Cardiac fibroblast (primary cell): ENCODE results near the gene PHF14.
"Not testable (repeated sequence)": the region's sequence is repeated elsewhere in the genome, so short reads cannot be mapped to it uniquely, and the experiment has no call there.

Experiments used
- DNase-seq, 2 donors: peaks; one replicate each; pipeline versions ENCODE4 v3.0.0 to v3.0.0-alpha.2; 2010; ENCODE audit warnings: low read depth in 2 of 2
- H3K4me3 ChIP-seq, 2 donors: replicated peaks in 1 of 2; 1 replicate in 1 of 2; 2 replicates in 1 of 2; pipeline ENCODE4 v1.5.1; 2011; ENCODE audit warnings: low read depth in 2 of 2, low read length in 2 of 2, mild to moderate bottlenecking in 2 of 2, moderate library complexity in 1 of 2
- TF ChIP-seq, protein P1 (sequence below): IDR thresholded peaks from one replicate; pipeline ENCODE4 v1.5.1; 2011; ENCODE audit warnings: low read depth, mild to moderate bottlenecking, low read length, inconsistent platforms

Gene PHF14

DNA sequence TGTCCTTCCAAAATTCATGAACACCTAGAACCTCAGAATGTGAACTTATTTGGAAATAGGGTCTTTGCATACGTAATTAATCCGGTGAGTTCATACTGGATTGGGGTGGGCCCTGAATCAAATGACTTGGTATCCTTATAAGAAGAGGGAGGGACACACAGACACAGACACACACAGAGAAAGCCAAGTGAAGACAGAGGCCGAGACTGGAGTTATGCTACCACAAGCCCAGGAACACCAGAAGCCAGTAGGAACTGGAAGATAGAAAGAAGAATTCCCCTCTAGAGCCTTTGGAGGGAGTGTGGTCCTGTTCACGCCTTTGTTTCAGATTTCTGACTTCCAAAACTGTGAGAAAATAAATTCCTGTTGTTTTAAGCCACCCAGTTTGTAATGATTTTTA, 17.1 kb upstream of the PHF14 start:
- no peak for DNase-seq
- no peak overlapping the region for H3K4me3 ChIP-seq
- TF ChIP-seq, protein P1, sequence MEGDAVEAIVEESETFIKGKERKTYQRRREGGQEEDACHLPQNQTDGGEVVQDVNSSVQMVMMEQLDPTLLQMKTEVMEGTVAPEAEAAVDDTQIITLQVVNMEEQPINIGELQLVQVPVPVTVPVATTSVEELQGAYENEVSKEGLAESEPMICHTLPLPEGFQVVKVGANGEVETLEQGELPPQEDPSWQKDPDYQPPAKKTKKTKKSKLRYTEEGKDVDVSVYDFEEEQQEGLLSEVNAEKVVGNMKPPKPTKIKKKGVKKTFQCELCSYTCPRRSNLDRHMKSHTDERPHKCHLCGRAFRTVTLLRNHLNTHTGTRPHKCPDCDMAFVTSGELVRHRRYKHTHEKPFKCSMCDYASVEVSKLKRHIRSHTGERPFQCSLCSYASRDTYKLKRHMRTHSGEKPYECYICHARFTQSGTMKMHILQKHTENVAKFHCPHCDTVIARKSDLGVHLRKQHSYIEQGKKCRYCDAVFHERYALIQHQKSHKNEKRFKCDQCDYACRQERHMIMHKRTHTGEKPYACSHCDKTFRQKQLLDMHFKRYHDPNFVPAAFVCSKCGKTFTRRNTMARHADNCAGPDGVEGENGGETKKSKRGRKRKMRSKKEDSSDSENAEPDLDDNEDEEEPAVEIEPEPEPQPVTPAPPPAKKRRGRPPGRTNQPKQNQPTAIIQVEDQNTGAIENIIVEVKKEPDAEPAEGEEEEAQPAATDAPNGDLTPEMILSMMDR, result no peak

DNA sequence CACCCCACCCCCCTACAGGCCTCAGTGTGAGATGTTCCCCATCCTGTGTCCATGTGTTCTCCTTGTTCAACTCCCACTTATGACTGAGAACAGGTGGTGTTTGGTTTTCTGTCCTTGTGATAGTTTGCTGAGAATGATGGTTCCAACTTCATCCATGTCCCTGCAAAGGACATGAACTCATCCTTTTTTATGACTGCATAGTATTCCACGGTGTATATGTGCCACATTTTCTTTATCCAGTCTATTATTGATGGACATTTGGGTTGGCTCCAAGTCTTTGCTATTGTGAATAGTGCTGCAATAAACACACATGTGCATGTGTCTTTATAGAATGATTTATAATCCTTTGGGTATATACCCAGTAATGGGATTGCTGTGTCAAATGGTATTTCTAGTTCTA, 13.4 kb upstream of the PHF14 start:
- not testable (repeated sequence) for DNase-seq

DNA sequence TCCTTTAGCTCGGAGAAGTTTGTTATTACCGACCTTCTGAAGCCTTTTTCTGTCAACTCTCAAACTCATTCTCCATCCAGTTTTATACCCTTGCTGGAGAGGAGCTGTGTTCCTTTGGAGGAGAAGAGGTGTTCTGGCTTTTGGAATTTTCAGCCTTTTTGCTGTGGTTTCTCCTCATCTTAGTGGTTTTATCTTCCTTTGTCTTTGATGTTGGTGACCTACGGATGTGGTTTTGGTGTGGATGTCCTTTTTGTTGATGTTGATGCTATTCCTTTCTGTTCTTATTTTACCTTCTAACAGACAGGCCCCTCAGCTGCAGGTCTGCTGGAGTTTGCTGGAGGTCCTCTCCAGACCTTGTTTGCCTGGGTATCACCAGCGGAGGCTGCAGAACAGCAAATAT, 8.7 kb upstream of the PHF14 start:
- not testable (repeated sequence) for DNase-seq, H3K4me3 ChIP-seq

More for the DNA sequence above, 13.4 kb upstream of the PHF14 start:
- H3K4me3 ChIP-seq, result not testable (repeated sequence)

DNA sequence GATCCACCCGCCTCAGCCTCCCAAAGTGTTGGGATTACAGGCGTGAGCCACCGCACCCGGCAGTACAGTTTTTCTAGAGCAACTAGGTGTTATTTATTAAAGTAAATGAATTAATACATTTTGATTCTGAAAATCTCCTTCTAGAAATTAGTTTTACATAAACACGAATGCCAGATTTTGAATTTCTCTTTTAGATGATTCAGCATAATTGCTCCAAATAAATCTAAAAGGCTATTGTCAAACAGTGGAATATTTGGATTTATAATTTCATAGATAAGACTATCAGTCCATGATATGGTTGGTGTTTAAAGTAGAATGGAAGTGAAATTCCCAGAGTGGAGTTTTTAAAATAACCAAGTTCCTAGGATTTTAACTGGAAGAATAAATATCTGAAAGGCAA, 1.5 kb upstream of the PHF14 start:
- DNase-seq, result no peak
- no peak overlapping the region for H3K4me3 ChIP-seq
- TF ChIP-seq, protein P1, result no peak

DNA sequence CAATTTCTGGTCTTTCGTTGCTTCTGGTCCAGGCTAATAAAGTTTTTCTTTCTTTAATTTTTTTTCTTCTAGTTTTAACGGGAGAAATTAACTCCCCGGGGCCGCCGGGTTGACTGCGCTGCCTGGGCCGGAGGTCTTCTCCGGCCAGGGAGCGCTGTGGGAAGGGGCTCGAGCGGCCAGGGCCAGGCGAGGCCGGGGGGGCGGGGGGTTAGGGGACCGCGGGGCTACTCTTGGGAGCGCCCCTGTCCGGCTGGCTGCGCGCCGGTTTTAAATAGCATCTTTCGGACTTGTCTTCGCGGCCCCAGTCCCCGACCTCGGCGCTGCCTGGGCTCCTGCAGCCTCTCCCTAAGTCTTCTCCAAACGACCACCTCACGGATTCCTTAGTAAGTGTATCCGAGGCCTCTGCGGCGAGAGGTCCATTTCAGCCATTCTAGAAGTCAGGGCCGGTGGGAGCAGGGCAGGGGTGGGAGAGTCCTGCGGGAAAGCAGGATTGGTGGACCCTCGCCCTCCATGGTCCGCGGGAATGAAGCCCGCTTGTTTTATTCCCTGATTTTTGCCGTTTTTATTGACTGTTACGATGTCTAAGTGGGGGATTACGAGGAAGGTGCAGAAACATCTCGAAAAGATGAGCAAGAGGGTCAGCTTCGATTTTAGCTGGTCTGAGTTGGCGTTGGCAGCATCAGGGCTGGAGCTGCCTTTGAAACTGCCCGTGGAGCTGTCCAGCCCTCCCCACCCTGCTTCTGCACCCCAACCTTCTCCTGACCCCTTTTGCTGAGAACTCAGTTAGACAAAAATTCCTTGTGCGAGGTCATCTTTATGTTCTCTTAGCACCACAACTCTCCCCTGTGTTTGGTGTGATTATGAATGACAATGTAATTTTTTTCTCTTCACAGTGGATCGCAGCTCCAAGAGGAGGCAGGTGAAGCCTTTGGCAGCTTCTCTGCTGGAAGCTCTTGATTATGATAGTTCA, 555 bp downstream of the PHF14 start:
- peak overlapping the region; percentile 83 to 86 for H3K4me3 ChIP-seq
- TF ChIP-seq, protein P1, result no peak
- peak; percentile 41 to 48 for DNase-seq

DNA sequence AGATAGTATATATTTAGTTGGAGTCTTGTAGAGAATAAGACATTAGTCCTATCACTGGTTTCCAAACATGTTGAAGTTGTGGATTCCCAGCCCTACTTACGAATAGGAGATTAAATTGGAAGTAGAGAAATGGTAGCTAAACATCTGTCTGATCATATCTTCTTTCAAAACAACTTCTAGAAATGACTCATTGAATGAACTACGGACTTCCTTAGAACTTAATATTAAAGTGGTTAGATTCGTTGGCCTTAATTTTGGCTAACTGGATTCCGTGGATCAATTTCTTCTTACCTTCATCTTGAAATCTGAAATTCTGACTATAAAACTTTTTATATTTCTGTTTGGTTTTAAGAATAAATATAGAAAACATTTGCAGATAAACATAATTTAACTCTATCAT, 3.4 kb downstream of the PHF14 start:
- H3K4me3 ChIP-seq, result no peak overlapping the region
- TF ChIP-seq, protein P1, result no peak
- no peak for DNase-seq

DNA sequence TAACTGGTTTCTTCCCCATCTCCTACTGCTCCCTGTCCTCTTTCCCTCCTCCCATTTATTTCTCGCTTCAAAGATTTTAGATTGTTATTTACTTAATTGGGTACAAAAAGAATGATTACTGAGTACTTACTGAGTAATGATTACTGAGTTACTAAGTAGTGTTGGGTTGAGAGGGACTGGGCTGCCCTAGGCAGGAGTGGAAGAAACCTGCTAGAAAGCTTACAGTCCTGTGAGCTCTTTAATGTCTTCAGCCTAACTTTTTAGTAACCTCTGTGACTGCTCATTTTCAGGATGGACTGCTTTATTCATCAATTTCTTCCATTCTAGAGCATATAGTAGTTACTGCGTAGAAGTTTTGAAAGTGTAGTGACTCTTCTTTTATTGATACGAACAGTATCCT, 7.6 kb downstream of the PHF14 start:
- no peak for DNase-seq
- TF ChIP-seq, protein P1, result no peak
- H3K4me3 ChIP-seq, result no peak overlapping the region

DNA sequence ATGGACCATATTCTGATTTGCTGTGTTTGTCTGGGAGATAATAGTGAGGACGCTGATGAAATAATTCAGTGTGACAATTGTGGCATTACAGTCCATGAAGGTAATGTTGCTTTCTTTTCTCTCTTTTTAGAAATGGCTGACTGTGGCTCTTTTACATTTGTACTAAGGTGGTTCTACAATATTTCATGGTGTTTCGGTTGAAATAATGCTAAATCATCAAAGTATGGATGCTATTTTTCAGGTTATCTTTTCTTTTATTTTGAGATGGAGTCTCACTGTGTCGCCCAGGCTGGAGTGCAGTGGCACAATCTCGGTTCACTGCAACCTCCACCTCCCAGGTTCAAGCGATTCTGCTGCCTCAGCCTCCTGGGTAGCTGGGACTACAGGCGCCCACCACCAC, 17.1 kb downstream of the PHF14 start:
- DNase-seq, H3K4me3 ChIP-seq: not testable (repeated sequence)

DNA sequence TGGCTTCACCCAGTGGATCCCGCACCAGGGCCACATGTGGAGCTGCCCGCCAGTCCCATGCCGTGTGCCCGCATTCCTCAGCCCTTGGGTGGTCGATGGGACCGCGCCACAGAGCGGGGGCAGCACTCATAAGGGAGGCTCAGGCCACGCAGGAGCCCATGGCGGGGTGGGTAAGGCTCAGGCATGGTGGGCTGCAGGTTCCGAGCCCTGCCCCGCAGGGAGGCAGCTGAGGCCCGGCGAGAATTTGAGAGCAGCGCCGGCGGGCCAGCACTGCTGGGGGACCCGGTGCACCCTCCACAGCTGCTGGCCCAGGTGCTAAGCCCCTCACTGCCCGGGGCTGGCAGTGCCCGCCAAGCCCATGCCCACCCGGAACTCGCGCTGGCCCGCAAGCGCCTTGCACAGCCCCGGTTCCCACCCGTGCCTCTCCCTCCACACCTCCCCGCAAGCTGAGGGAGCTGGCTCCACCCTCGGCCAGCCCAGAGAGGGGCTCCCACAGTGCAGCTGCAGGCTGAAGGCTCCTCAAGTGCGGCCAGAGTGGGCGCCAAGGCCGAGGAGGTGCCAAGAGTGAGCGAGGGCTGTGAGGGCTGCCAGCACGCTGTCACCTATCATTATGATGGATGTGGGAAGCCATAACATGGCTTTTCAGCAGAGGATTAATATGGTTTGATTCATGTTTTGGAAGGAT, 22.0 kb downstream of the PHF14 start:
- not testable (repeated sequence) for H3K4me3 ChIP-seq, DNase-seq
